Ishikawa (cell line): ENCODE data around the gene SMIM41.
A peak's percentile ranks its signal among the peaks of the same experiment; 100 is the strongest.

Experiments used
- CEBPB ChIP-seq: IDR thresholded peaks from 2 replicates; pipeline ENCODE4 v1.6.1; 2012
- CREB1 ChIP-seq: IDR thresholded peaks from 2 replicates; pipeline ENCODE4 v1.6.1; 2012; ENCODE audit warnings: low read depth
- EGR1 ChIP-seq: IDR thresholded peaks from 2 replicates; pipeline ENCODE4 v1.6.1; 2012
- EP300 ChIP-seq: IDR thresholded peaks from 2 replicates; pipeline ENCODE4 v1.6.1; 2012; ENCODE audit warnings: borderline replicate concordance
- FOXM1 ChIP-seq: IDR thresholded peaks from 2 replicates; pipeline ENCODE4 v1.6.1; 2012; ENCODE audit warnings: low read depth, borderline replicate concordance
- NFIC ChIP-seq: IDR thresholded peaks from 2 replicates; pipeline ENCODE4 v1.6.1; 2012
- RAD21 ChIP-seq: IDR thresholded peaks from 2 replicates; pipeline ENCODE4 v1.6.1; 2012; ENCODE audit warnings: low read depth
- TAF1 ChIP-seq: IDR thresholded peaks from 2 replicates; pipeline ENCODE4 v1.6.1; 2012; ENCODE audit warnings: low read depth, mild to moderate bottlenecking
- TCF12 ChIP-seq: IDR thresholded peaks from 2 replicates; pipeline ENCODE4 v1.6.1; 2012; ENCODE audit warnings: low read depth
- TEAD4 ChIP-seq: IDR thresholded peaks from 2 replicates; pipeline ENCODE4 v1.6.1; 2012
- YY1 ChIP-seq: IDR thresholded peaks from 2 replicates; pipeline ENCODE4 v1.6.1; 2012; ENCODE audit warnings: low read depth
- ZBTB7A ChIP-seq: IDR thresholded peaks from 2 replicates; pipeline ENCODE4 v1.6.1; 2012; ENCODE audit warnings: low read depth
- TF ChIP-seq, protein P1 (sequence below): IDR thresholded peaks from 2 replicates; pipeline ENCODE4 v1.6.1; 2012
- TF ChIP-seq, protein P2 (sequence below): IDR thresholded peaks from 2 replicates; pipeline ENCODE4 v1.6.1; 2012; ENCODE audit warnings: low read depth, mild to moderate bottlenecking
- TF ChIP-seq, protein P3 (sequence below): IDR thresholded peaks from 2 replicates; pipeline ENCODE4 v1.6.1; 2012

The SMIM41 gene

DNA sequence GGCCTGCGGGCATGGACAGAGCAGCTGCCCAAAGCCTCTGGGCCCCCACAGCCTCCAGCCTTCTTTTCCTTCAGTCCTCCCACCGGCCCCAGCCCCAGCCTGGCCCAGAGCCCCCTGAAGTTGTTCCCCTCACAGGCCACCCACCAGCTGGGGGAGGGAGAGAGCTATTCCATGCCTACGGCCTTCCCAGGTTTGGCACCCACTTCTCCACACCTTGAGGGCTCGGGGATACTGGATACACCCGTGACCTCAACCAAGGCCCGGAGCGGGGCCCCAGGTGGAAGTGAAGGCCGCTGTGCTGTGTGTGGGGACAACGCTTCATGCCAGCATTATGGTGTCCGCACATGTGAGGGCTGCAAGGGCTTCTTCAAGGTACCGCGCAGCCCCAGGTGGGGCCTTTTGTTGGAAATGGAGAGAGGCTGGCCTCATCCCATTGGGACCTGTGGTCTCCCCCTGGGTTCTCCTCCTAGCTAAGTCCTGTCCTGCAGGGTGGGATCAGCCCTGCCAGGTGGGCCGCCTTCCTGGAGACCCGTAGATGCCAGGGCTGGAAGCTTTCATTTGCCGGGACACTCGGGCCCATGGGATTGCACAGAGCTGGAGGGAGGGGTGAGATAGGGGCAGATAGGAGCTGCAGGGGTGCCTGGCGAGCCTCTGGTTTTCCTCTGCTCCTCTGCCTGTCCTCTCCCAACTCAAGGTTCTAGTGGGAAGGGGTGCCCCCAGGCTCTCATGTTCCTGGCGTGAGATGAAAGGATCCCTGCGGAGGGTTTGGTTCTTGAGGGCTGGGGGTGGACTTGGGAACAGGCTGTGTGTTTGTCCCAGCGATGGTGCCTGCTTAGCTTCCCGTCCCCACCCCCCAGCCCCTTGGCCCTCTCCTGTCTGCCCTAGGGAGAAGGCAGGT, 24.4 kb upstream of the SMIM41 start:
- TF ChIP-seq TEAD4: no peak

DNA sequence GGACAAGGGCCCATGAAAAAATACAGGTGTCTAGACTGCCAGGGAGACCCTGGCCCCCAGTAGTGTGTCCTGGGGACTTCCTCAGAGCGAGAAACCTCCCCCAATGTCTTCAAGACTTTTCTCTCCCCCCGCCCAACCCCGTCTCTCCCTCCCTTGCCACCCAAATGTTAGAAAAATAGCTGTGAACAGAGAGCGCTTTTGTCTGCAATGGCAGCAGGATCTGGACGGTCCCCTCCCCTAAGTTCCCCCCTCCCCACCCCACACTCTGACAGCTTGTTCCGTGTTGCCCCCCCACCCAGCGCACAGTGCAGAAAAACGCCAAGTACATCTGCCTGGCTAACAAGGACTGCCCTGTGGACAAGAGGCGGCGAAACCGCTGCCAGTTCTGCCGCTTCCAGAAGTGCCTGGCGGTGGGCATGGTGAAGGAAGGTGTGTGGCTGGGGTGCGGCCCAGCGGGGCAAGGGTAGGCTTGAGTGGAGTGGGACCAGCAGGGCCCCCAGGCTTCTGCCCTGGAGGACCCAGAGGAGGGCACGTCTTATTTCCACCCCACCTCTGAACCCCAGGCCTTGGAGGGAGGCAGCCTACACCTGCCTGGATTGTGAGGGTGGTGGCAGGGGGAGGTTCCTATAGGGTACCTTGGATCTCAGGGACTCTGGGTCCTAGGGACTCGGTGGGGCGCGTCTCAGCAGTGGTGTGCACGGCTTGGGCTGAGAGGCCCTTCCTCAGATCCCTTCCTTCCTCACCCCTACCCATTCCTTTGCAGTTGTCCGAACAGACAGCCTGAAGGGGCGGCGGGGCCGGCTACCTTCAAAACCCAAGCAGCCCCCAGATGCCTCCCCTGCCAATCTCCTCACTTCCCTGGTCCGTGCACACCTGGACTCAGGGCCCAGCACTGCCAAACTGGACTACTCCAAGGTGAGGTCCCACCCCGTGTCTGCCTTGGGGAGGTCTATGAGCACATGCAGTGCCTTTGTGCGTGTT, 23.5 kb upstream of the SMIM41 start:
- TF ChIP-seq, protein P1, sequence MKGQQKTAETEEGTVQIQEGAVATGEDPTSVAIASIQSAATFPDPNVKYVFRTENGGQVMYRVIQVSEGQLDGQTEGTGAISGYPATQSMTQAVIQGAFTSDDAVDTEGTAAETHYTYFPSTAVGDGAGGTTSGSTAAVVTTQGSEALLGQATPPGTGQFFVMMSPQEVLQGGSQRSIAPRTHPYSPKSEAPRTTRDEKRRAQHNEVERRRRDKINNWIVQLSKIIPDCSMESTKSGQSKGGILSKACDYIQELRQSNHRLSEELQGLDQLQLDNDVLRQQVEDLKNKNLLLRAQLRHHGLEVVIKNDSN: no peak
- TF ChIP-seq NFIC (no peak), YY1 (no peak), EGR1 (no peak), RAD21 (no peak), ZBTB7A (no peak)

DNA sequence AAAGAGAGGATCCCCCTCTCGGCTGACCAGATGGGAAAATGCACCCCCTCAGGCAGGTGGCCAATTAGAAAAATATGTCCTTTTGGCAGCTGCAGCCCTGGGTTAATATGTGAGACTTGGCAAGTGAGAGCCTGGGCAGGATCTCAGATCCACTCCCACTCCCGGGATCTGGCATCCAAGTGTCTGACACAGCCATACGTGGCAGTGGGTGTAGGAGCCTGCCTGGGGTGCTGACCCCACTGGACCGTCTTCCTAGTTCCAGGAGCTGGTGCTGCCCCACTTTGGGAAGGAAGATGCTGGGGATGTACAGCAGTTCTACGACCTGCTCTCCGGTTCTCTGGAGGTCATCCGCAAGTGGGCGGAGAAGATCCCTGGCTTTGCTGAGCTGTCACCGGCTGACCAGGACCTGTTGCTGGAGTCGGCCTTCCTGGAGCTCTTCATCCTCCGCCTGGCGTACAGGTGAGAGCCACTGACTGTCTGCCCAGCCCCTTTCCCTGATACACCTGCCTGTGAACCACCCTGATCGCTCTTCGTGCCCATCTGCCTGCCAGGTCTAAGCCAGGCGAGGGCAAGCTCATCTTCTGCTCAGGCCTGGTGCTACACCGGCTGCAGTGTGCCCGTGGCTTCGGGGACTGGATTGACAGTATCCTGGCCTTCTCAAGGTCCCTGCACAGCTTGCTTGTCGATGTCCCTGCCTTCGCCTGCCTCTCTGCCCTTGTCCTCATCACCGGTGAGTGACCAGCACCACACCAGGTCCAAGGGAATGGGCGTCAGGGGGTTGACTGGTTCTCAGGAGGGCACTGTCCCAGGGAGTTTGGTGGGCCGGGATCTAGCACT, 22.5 kb upstream of the SMIM41 start:
- TF ChIP-seq RAD21: no peak
- no peak for TF ChIP-seq CREB1
- TF ChIP-seq EP300: no peak
- TF ChIP-seq FOXM1: no peak
- TF ChIP-seq TCF12: no peak
- no peak for TF ChIP-seq EGR1
- no peak for TF ChIP-seq TEAD4
- TF ChIP-seq, protein P2, sequence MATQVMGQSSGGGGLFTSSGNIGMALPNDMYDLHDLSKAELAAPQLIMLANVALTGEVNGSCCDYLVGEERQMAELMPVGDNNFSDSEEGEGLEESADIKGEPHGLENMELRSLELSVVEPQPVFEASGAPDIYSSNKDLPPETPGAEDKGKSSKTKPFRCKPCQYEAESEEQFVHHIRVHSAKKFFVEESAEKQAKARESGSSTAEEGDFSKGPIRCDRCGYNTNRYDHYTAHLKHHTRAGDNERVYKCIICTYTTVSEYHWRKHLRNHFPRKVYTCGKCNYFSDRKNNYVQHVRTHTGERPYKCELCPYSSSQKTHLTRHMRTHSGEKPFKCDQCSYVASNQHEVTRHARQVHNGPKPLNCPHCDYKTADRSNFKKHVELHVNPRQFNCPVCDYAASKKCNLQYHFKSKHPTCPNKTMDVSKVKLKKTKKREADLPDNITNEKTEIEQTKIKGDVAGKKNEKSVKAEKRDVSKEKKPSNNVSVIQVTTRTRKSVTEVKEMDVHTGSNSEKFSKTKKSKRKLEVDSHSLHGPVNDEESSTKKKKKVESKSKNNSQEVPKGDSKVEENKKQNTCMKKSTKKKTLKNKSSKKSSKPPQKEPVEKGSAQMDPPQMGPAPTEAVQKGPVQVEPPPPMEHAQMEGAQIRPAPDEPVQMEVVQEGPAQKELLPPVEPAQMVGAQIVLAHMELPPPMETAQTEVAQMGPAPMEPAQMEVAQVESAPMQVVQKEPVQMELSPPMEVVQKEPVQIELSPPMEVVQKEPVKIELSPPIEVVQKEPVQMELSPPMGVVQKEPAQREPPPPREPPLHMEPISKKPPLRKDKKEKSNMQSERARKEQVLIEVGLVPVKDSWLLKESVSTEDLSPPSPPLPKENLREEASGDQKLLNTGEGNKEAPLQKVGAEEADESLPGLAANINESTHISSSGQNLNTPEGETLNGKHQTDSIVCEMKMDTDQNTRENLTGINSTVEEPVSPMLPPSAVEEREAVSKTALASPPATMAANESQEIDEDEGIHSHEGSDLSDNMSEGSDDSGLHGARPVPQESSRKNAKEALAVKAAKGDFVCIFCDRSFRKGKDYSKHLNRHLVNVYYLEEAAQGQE: no peak

DNA sequence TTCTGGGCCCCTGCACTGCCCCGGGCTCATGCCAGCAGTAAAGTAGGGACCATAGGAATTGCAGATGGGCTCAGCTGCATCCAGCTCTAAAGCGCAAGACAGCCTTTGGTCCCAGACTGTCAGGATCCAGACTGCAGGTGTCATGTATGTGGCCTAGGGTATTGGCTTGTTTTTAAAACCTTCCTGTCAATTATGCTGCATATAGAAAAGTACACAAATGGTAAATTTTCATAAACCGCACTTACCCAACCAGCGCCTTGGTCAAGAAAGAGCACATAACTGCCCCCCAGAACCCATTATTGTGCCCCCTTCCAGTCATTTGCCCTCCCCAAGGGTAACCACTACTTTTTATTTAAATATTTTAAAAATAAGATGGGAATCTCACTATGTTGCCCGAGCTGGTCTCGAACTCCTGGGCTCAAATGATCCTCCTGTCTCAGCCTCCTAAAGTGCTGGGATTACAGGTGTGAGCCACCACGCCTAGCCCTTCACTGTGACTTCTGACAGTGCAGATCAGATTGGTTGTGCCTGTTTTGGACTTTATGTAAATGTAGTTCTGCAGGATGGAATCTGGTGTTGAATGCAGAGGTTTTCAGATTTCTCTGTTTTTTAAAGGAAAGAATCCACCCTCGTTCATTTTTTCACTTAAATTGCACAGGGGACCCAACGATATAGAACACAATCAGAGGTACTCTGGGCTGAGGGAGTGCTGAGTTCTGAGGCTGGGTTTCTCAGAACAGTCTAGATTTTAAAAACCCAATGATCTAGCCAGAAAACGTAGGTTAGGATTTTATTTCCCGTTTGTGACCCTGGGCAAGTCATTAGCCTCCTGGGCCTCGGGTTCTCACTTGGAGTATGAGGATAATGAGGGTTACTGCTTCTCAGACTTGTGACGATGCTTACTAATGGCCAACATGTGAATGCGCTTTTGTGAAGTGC, 21.6 kb upstream of the SMIM41 start:
- no peak for TF ChIP-seq YY1

DNA sequence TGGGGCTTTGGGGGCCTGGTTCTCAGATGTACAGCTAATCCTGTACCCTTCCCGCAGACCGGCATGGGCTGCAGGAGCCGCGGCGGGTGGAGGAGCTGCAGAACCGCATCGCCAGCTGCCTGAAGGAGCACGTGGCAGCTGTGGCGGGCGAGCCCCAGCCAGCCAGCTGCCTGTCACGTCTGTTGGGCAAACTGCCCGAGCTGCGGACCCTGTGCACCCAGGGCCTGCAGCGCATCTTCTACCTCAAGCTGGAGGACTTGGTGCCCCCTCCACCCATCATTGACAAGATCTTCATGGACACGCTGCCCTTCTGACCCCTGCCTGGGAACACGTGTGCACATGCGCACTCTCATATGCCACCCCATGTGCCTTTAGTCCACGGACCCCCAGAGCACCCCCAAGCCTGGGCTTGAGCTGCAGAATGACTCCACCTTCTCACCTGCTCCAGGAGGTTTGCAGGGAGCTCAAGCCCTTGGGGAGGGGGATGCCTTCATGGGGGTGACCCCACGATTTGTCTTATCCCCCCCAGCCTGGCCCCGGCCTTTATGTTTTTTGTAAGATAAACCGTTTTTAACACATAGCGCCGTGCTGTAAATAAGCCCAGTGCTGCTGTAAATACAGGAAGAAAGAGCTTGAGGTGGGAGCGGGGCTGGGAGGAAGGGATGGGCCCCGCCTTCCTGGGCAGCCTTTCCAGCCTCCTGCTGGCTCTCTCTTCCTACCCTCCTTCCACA, 20.7 kb upstream of the SMIM41 start:
- TF ChIP-seq TAF1: no peak
- TF ChIP-seq CREB1: no peak
- 0 out of 2 replicates have a peak, but pooled peaks have one; percentile 10 for TF ChIP-seq NFIC

DNA sequence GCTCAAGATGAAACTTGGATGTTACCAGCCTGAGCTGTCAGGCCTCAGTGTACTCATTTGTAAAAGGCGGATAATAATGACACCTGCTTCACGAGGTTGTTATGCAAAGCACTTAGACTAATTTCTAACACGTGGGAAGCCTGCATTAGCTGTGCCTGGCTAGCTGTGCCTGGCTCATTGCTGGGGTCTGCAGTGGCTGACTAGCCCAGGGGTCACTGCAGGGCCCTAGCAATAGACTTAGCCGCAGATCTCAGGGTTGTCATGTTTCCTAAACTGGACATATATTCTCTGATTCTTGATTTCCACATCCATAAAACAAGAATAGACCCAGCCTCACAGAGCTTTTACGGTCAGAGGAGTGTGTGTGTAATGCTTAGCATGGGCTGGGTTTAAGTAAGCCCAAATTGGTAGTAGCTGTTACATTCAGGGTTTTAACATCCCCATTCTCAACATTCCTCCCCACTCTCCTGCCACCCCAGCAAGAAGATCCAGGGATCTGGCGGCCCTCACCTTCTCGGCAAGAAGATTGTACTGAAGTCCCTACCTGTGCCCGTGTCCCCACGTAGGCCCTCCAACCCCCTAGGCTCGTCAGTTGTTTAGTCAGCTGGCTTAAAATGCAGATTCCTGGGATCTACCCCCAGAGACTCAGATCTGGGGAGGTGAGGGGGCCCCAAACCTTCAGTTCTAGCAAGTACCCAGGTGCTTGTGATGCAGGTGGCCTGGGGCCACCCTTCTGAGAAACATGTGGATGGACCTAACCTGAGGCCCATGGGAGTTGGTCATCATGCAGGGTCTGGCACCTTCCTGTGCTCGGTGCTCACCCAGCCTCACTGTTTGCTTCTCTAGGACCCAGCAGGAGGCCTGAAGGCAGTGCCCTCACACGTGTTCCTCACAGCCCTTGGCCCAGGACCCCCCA, 19.7 kb upstream of the SMIM41 start:
- no peak for TF ChIP-seq ZBTB7A
- TF ChIP-seq, protein P1: no peak
- no peak for TF ChIP-seq FOXM1
- TF ChIP-seq NFIC: no peak
- TF ChIP-seq, protein P2: no peak
- TF ChIP-seq YY1: no peak
- TF ChIP-seq TCF12: no peak
- TF ChIP-seq EP300: no peak
- TF ChIP-seq CEBPB: no peak
- TF ChIP-seq, protein P3, sequence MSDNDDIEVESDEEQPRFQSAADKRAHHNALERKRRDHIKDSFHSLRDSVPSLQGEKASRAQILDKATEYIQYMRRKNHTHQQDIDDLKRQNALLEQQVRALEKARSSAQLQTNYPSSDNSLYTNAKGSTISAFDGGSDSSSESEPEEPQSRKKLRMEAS: no peak
- no peak for TF ChIP-seq RAD21
- no peak for TF ChIP-seq CREB1
- no peak for TF ChIP-seq EGR1
- no peak for TF ChIP-seq TEAD4
- no peak for TF ChIP-seq TAF1
